GM19397 (cell line): Measurements from ENCODE around the gene GLMN.
"Not testable (repeated sequence)": the region's sequence is repeated elsewhere in the genome, so short reads cannot be mapped to it uniquely, and the experiment has no call there.

Experiments
- ATAC-seq: cut with Tn5 transposase; IDR thresholded peaks from one replicate; pipeline ENCODE4 v1.9.1; 2021; ENCODE audit warnings: mild to moderate bottlenecking, moderate library complexity; ENCODE audit not compliant: unreplicated experiment

Gene GLMN

DNA sequence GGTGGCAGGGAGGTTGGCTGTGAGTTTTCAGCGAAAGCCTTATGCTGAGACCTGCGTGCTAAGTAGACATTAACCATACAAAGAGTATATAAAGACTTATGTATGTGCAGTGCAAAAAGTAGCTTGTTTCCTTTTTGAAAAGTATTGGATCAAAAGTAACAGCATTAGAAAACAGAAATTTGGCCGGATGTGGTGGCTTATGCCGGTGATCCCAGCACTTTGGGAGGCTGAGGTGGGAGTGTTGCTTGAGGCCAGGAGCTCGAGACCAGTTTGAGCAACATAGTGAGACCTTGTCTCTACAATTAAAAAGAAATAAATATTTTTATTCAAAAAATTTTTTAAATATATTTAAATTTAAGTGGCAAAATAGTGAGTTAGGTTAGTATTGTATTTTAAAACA is 2.2 kb upstream of the GLMN start:
- no peak for ATAC-seq

GRCh38 chr1:92299477-92300150 is 827 bp upstream of the GLMN start:
- ATAC-seq = no peak

GRCh38 chr1:92298213-92298572 is 594 bp downstream of the GLMN start:
- no peak for ATAC-seq

DNA sequence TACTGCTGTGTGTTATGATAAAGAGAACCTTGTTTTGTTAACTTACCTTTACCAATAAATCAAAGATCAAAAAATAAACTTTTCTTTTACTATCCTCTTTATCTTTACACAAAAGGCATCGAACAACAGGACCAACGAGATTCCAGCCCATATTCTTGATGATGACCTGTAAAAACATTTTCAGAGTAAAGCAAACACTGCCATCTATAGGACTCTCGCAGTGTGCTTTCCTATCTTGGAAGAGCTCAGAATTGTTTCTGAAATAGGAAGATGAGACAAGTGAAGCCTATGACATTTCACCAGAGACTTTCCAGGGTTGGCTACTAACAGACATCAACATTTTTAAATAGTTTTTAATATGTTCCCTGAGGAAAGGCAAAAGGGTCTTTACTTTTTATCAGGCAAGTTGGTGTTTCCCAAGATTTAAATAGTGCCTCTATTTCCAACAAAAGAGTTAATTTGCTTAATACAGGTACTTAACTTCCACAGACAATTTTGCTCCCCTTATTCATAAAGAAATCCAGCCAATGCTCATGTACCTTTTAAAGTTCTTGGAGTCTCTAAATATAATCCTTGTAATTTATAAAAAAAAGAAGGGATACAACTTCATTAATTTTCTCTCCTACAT is 7.3 kb downstream of the GLMN start:
- no peak for ATAC-seq

GRCh38 chr1:92281411-92281810 is 17.4 kb downstream of the GLMN start:
- not testable (repeated sequence) for ATAC-seq

DNA sequence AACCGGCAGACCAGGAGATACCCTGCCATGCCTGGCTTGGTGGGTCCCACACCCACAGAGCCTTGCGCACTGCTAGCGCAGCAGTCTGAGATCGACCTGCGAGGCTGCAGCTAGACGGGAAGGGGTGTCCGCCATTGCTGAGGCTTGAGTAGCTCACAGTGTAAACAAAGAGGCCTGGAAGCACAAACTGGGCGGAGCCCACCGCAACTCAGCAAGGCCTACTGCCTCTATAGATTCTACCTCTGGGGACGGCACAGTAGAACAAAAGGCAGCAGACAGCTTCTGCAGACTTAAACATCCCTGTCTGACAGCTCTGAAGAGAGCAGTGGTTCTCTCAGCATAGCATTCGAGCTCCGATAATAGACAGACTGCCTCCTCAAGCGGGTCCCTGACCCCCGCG is 19.0 kb downstream of the GLMN start:
- not testable (repeated sequence) for ATAC-seq

GRCh38 chr1:92277105-92277723 is 21.6 kb downstream of the GLMN start:
- ATAC-seq = no peak

DNA sequence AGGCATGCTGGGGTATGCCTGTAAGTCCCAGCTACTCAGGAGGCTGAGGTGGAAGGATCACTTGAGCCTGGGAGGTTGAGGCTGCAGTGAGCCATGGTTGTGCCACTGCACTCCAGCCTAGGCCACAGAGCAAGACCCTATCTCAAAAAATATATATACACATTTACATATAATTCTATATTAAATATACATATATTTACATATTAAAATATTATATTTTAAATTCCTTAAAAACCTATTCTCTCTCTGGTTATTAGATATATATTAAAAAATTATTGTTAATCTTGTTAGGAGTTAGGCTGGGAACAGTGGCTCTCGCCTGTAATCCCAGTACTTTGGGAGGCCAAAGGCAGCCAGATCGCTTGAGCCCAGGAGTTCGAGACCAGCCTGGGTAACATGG is 22.7 kb downstream of the GLMN start:
- ATAC-seq = no peak

DNA sequence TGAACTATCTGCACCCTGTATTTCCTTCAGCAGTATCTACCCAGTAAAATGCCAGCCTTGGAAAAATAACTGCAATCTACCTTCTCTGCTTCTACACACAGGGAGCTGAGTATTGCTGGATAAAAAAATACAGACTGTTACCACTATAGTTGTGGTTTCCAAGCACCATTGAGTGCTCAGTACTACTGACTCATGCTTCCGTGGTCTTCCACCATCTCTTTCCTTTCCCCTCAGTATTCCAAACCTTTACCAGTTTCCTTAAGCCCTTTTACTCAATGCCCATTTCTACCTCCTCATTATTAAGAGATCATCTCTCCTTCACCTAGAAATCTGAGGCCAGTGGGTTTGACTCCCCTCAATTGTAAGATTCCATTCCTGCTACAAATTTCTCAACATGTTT is 23.8 kb downstream of the GLMN start:
- ATAC-seq = no peak

DNA sequence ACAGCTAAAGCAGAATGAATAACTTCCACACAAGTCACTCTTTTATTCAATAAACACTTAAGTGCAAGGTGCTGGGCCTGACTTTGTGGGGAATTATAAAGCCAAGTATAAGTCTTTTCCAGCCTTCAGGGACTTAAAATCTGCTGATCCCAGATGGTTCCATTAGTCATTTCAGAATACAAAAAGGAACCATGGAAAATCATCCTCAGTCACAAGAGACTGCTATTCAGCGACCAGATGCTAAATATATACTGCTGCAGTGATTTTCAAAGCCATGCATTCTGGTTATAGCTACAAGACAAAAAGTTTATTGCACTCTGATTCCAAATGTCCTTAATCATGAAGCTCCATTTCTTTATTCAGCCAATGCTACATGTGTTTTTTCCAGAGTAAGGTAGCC is 25.7 kb downstream of the GLMN start:
- ATAC-seq = no peak

GRCh38 chr1:92262516-92262915 is 36.3 kb downstream of the GLMN start:
- ATAC-seq = no peak

DNA sequence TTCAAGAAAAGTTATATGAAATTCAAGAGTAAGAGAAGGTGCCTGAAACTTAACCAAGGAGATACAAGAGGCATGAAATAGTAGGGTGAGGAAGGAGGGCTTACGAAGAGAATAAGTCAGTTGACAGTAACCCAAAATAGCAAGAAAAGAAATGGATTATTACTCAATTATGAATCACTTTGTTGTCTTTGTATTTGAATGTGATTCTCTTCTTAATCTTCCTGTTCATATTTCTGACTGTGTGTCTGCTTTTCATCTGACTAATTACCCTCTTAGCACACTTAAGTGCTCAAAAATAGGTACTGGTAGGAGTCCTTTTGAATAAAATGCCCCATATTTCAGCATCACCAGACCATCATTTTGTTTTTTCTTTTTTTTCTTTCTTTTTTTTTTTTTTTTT is 39.4 kb downstream of the GLMN start:
- no peak for ATAC-seq

GRCh38 chr1:92254714-92255113 is 44.1 kb downstream of the GLMN start:
- not testable (repeated sequence) for ATAC-seq

DNA sequence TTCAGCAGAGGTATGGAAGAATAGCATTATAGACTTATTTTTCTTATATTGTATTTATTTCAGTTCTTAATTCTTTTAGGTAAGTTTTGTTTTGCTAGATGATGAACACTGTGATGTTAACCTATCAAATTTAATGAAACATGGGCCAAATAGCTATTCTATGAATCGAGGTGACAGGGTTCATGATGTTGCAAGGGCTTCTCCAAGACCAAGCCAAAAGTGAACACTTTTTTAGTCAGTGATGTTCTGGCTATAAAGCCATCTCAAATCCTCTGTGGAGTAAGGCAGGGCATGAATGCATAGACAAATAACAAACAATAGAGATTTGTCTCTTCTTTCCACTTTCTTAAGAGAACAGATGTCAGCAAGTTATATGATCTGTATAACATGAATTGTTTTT is 54.4 kb downstream of the GLMN start:
- no peak for ATAC-seq

- ATAC-seq = no peak
Observed at GRCh38 chr1:92240034-92240433, 58.8 kb downstream of the GLMN start.

DNA sequence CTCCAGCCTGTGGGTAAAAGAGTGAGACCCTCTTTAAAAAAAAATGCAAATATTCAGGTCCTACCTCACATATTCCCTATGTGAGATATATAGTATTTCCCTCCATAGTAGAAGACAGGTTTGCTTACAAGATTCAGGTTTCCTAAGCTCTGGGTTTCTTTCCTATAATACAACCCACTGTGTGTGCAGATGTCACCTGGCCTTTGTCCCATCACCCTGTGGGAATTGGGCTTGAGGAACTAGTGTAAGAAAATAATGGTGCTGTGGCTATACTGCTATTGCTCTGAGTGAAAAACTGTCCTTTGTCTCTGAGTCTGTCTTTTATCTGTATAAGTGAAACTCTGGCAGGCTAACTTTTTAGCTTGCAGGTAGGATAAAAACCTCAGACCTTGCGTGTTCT is 68.1 kb downstream of the GLMN start:
- ATAC-seq = no peak

- ATAC-seq = no peak
Observed at GRCh38 chr1:92228401-92228800, 70.4 kb downstream of the GLMN start.

DNA sequence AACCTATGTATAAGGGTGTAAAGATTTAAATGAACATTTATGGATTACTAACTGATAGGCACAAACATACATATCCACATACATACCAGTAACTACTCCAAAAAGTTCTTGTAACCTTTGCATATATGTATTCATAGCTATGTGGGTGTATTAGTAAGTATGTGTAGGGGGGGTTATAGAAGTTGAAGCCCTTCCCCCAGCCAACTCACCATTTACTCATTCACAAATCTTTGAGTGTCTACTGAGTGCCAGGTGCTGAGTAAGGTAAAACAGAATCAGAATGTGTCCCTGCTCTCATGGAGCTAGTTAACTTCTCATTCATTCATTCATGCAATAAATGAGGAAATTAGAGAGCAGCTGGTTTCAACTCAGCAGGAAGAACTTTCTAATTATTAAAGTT is 79.8 kb downstream of the GLMN start:
- ATAC-seq = no peak

DNA sequence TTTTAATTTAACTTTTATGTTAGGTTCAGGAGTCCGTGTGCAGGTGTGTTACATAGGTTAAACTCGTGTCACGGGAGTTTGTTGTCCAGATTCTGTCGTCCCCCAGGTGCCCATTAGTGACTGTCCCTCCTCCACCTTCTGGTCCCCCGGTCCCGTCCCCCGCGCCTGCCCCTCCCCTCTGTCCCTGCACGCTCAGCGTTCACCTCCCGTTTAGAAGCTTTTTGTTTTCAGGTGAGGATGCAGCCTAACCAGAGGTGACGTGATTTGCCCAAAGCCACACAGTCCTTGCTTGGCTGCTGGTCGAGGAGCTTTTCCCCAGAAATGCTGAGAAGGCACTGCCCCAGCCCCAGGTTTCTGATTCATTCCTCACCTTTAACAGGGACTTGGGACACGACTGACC is 80.2 kb downstream of the GLMN start:
- ATAC-seq = no peak

DNA sequence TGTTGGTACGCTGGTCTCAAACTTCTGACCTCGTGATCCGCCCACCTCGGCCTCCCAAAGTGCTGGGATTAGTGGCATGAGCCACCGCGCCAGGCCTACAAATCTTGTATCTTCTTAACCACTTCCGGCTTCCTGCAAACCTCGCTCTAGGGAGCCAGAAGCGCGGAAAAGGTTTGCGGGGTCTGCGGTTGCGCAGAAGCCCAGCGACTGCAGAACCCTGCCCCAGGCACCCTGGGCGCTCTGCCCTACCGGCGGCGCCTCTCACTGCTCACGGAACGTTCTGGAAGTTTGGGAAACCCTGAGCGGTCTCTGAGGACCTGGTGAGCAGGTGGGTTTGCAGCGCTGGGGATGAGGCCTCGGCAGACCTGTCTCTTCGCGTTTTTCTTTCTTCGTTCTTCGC is 81.1 kb downstream of the GLMN start, which contains the start of gene C1orf146:
Gene C1orf146, plus strand, starts transcription at position 195 of the 400 bp plus-strand sequence. CDS start 13,506 bp downstream, outside the sequence.
- no peak for ATAC-seq

DNA sequence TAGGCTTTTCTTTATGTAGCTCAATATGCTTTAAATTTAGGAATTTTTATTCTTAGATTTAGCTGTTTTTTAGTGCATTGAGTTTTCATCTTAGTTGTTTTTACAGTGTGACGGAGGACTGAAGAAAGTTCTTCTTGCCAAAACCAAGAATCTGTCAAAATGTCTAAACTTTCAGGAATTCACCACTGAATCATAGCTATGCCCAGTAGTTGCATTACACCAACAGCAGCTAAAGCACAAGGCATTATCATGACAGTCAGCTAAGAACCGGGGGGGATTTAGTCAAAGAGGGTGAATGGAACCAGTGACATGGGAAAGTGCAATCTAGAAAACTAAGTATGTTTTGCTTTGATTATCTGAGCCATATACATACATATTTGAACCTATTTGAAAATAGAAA is 87.6 kb downstream of the GLMN start:
- ATAC-seq = no peak

DNA sequence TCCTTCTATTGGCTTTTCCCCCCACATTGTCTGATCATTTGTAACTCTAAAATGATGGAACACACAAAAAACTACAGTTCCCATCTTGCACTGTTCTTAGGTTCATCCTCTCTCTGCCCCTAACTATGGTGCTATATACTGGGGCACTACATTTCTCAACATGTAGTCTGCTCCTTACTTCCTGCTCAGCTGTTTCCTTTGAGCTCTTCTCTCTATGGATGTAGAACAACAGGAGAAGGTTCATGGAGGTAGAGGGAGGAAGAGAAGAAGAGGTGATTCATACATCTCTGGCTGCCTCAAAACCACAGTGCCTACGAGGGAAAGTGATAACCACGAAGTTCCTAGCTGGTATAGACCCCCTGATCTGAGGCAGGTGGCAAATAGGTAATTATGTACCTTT is 88.1 kb downstream of the GLMN start:
- ATAC-seq = no peak
